ENCODE measurements around the gene UPF3A.
A peak's percentile ranks its signal among the peaks of the same experiment; 100 is the strongest.
"Not testable (repeated sequence)": the region's sequence is repeated elsewhere in the genome, so short reads cannot be mapped to it uniquely, and the experiment has no call there.

The UPF3A gene

DNA sequence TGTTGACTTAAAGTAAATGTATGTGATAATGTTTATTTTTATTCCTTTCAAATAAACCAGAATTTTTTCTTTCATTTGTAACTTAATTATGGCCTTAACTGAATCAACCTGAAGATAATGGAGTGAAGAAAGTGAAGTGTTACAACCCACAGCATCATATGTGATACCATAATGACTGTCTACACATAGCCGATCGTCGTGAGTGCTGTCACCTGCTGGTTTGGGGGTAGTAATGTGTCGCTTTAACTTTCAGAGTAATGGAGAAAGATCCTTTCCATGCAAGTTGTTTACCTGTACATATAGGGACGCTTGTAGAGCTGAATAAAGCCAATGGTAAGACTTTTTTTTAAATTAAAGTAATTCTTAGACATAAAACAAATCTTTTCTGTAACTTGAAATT lies 36.8 kb upstream of the UPF3A start:
- Histone ChIP-seq H3K9ac (ENCODE audit: low read depth in 1 of 2, low read length in 2 of 2) (no peak overlapping the region), H3K9me3 (ENCODE audit: control insufficient read depth in 2 of 2, low read length in 2 of 2) (no peaks in the 10 kb centered on the region), H3K27ac (ENCODE audit: low read depth in 2 of 2, low read length in 2 of 2) (no peak overlapping the region), H3K27me3 (ENCODE audit: control insufficient read depth in 2 of 2, insufficient read depth in 2 of 2, low read length in 2 of 2) (no peaks in the 10 kb centered on the region), H3K36me3 (ENCODE audit: control insufficient read depth in 2 of 2, insufficient read depth in 2 of 2, low read length in 2 of 2) (peaks cover 61 to 83% of the 10 kb centered on the region in 2 donors), H3K4me1 (ENCODE audit: control insufficient read depth in 2 of 2, insufficient read depth in 2 of 2, low read length in 2 of 2) (no peaks in the 10 kb centered on the region), H3K4me3 (ENCODE audit: low read length in 2 of 2) (no peak overlapping the region)

GRCh38 chr13:114248011-114248410 lies 33.4 kb upstream of the UPF3A start:
- H3K27me3 ChIP-seq (ENCODE audit: control insufficient read depth in 2 of 2, insufficient read depth in 2 of 2, low read length in 2 of 2), result no peaks in the 10 kb centered on the region

GRCh38 chr13:114249077-114249476 lies 32.3 kb upstream of the UPF3A start:
- Histone ChIP-seq H3K9me3 (ENCODE audit: control insufficient read depth in 2 of 2, low read length in 2 of 2) (no peaks in the 10 kb centered on the region), H3K27ac (ENCODE audit: low read depth in 2 of 2, low read length in 2 of 2) (peak overlapping the region in 1 of 2 donors; percentile 46), H3K36me3 (ENCODE audit: control insufficient read depth in 2 of 2, insufficient read depth in 2 of 2, low read length in 2 of 2) (peaks cover 53 to 76% of the 10 kb centered on the region in 2 donors)

More at GRCh38 chr13:114248011-114248410, 33.4 kb upstream of the UPF3A start:
- Histone ChIP-seq H3K4me3 (ENCODE audit: low read length in 2 of 2) (no peak overlapping the region), H3K4me1 (ENCODE audit: control insufficient read depth in 2 of 2, insufficient read depth in 2 of 2, low read length in 2 of 2) (no peaks in the 10 kb centered on the region), H3K27ac (ENCODE audit: low read depth in 2 of 2, low read length in 2 of 2) (no peak overlapping the region), H3K9me3 (ENCODE audit: control insufficient read depth in 2 of 2, low read length in 2 of 2) (no peaks in the 10 kb centered on the region), H3K36me3 (ENCODE audit: control insufficient read depth in 2 of 2, insufficient read depth in 2 of 2, low read length in 2 of 2) (peaks cover 56 to 83% of the 10 kb centered on the region in 2 donors), H3K9ac (ENCODE audit: low read depth in 1 of 2, low read length in 2 of 2) (no peak overlapping the region)

DNA sequence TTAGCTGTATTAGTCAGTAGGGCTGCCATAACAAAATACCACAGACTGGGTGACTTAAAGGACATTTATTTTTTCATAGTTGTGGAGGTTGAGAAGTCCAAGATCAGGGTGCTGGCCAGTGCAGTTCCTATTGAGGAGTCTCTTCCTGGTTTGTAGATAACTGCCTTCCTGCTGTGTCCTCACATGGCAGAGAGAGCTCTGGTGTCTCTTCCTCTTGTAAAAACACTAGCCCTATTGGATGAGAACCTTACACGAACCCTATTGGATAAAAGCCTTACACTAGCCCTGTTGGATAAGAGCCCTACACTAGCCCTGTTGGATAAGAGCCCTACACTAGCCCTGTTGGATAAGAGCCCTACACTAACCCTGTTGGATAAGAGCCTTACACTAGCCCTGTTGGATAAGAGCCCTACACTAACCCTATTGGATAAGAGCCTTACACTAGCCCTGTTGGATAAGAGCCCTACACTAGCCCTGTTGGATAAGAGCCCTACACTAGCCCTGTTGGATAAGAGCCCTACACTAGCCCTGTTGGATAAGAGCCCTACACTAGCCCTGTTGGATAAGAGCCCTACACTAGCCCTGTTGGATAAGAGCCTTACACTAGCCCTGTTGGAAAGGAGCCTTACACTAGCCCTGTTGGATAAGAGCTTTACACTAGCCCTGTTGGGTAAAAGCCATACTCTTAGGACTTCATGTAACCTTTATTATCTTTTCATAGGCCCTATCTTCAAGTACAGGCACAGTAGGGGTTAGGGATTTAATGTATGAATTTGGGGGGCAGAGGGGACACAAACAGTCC lies 29.6 kb upstream of the UPF3A start:
- not testable (repeated sequence) for H3K9ac ChIP-seq (ENCODE audit: low read depth in 1 of 2, low read length in 2 of 2); H3K27me3 ChIP-seq (ENCODE audit: control insufficient read depth in 2 of 2, insufficient read depth in 2 of 2, low read length in 2 of 2); H3K27ac ChIP-seq (ENCODE audit: low read depth in 2 of 2, low read length in 2 of 2); H3K4me1 ChIP-seq (ENCODE audit: control insufficient read depth in 2 of 2, insufficient read depth in 2 of 2, low read length in 2 of 2); H3K4me3 ChIP-seq (ENCODE audit: low read length in 2 of 2); H3K9me3 ChIP-seq (ENCODE audit: control insufficient read depth in 2 of 2, low read length in 2 of 2)
- H3K36me3 ChIP-seq (ENCODE audit: control insufficient read depth in 2 of 2, insufficient read depth in 2 of 2, low read length in 2 of 2), result peaks cover 44 to 72% of the 10 kb centered on the region in 2 donors

More at GRCh38 chr13:114249077-114249476, 32.3 kb upstream of the UPF3A start:
- H3K4me1 ChIP-seq (ENCODE audit: control insufficient read depth in 2 of 2, insufficient read depth in 2 of 2, low read length in 2 of 2), result no peaks in the 10 kb centered on the region
- H3K27me3 ChIP-seq (ENCODE audit: control insufficient read depth in 2 of 2, insufficient read depth in 2 of 2, low read length in 2 of 2), result no peaks in the 10 kb centered on the region
- H3K9ac ChIP-seq (ENCODE audit: low read depth in 1 of 2, low read length in 2 of 2), result no peak overlapping the region
- H3K4me3 ChIP-seq (ENCODE audit: low read length in 2 of 2), result no peak overlapping the region

DNA sequence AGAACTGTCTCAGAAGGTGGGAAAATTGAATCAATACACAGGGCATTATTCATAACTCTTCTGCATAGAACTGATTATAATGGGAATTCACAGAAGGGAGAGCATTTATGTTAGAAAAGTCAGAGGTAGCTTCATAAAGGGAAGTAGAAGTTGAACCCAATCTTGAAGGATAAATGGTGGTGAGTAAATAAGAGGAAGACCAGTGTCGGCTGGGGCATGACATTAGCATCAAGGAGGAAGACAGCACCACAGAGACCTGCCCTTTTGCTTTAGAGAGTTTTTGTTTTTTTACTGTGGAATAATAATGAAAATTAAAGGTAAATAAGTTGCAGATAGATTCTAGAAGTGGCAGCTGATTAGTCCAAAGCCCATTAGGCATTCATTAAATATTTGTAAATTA lies 24.9 kb upstream of the UPF3A start:
- no peak overlapping the region for H3K27ac ChIP-seq (ENCODE audit: low read depth in 2 of 2, low read length in 2 of 2)
- H3K9ac ChIP-seq (ENCODE audit: low read depth in 1 of 2, low read length in 2 of 2), result no peak overlapping the region
- no peaks in the 10 kb centered on the region for H3K9me3 ChIP-seq (ENCODE audit: control insufficient read depth in 2 of 2, low read length in 2 of 2)
- peaks cover 3 to 26% of the 10 kb centered on the region in 2 donors for H3K4me1 ChIP-seq (ENCODE audit: control insufficient read depth in 2 of 2, insufficient read depth in 2 of 2, low read length in 2 of 2)
- H3K36me3 ChIP-seq (ENCODE audit: control insufficient read depth in 2 of 2, insufficient read depth in 2 of 2, low read length in 2 of 2), result peaks cover 49 to 69% of the 10 kb centered on the region in 2 donors
- H3K4me3 ChIP-seq (ENCODE audit: low read length in 2 of 2), result no peak overlapping the region
- no peaks in the 10 kb centered on the region for H3K27me3 ChIP-seq (ENCODE audit: control insufficient read depth in 2 of 2, insufficient read depth in 2 of 2, low read length in 2 of 2)

GRCh38 chr13:114257014-114257413 lies 24.4 kb upstream of the UPF3A start:
- no peaks in the 10 kb centered on the region for H3K27me3 ChIP-seq (ENCODE audit: control insufficient read depth in 2 of 2, insufficient read depth in 2 of 2, low read length in 2 of 2)
- H3K36me3 ChIP-seq (ENCODE audit: control insufficient read depth in 2 of 2, insufficient read depth in 2 of 2, low read length in 2 of 2), result peaks cover 45 to 67% of the 10 kb centered on the region in 2 donors
- no peaks in the 10 kb centered on the region for H3K9me3 ChIP-seq (ENCODE audit: control insufficient read depth in 2 of 2, low read length in 2 of 2)
- H3K9ac ChIP-seq (ENCODE audit: low read depth in 1 of 2, low read length in 2 of 2), result no peak overlapping the region
- no peak overlapping the region for H3K27ac ChIP-seq (ENCODE audit: low read depth in 2 of 2, low read length in 2 of 2)
- H3K4me1 ChIP-seq (ENCODE audit: control insufficient read depth in 2 of 2, insufficient read depth in 2 of 2, low read length in 2 of 2), result peaks cover 4 to 30% of the 10 kb centered on the region in 2 donors
- no peak overlapping the region for H3K4me3 ChIP-seq (ENCODE audit: low read length in 2 of 2)

- Histone ChIP-seq H3K27ac (ENCODE audit: low read depth in 2 of 2, low read length in 2 of 2) (no peak overlapping the region), H3K4me1 (ENCODE audit: control insufficient read depth in 2 of 2, insufficient read depth in 2 of 2, low read length in 2 of 2) (peaks cover 4 to 30% of the 10 kb centered on the region in 2 donors), H3K36me3 (ENCODE audit: control insufficient read depth in 2 of 2, insufficient read depth in 2 of 2, low read length in 2 of 2) (peaks cover 52 to 72% of the 10 kb centered on the region in 2 donors), H3K4me3 (ENCODE audit: low read length in 2 of 2) (no peak overlapping the region), H3K27me3 (ENCODE audit: control insufficient read depth in 2 of 2, insufficient read depth in 2 of 2, low read length in 2 of 2) (no peaks in the 10 kb centered on the region), H3K9ac (ENCODE audit: low read depth in 1 of 2, low read length in 2 of 2) (no peak overlapping the region), H3K9me3 (ENCODE audit: control insufficient read depth in 2 of 2, low read length in 2 of 2) (no peaks in the 10 kb centered on the region)
These were observed 22.8 kb upstream of the UPF3A start for GRCh38 chr13:114258589-114258988.

GRCh38 chr13:114259374-114259773 lies 22.0 kb upstream of the UPF3A start:
- Histone ChIP-seq H3K9me3 (ENCODE audit: control insufficient read depth in 2 of 2, low read length in 2 of 2) (no peaks in the 10 kb centered on the region), H3K4me3 (ENCODE audit: low read length in 2 of 2) (no peak overlapping the region), H3K9ac (ENCODE audit: low read depth in 1 of 2, low read length in 2 of 2) (no peak overlapping the region), H3K4me1 (ENCODE audit: control insufficient read depth in 2 of 2, insufficient read depth in 2 of 2, low read length in 2 of 2) (peaks cover 4 to 30% of the 10 kb centered on the region in 2 donors), H3K27me3 (ENCODE audit: control insufficient read depth in 2 of 2, insufficient read depth in 2 of 2, low read length in 2 of 2) (no peaks in the 10 kb centered on the region), H3K27ac (ENCODE audit: low read depth in 2 of 2, low read length in 2 of 2) (peak overlapping the region in 1 of 2 donors; percentile 8), H3K36me3 (ENCODE audit: control insufficient read depth in 2 of 2, insufficient read depth in 2 of 2, low read length in 2 of 2) (peaks cover 53 to 70% of the 10 kb centered on the region in 2 donors)

DNA sequence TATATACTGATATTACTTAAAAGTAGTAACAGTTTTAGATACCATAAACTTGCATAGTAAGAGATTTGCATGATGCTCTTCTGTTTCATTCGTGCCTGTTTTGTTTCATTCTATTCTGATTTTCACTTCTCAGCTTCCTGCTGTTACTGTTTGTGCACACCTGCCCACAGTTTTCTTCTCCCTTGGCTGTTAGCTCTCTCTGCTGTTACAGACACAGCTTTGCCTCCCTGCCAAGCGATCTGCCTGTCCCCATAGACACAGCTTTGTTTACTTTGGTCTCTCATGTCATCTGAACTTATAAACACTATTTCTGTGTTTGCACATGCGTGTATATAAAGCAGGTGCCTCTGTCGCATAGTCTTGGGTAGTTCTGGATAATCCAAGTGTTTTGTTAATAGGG lies 21.4 kb upstream of the UPF3A start:
- no peaks in the 10 kb centered on the region for H3K9me3 ChIP-seq (ENCODE audit: control insufficient read depth in 2 of 2, low read length in 2 of 2)
- H3K4me3 ChIP-seq (ENCODE audit: low read length in 2 of 2), result no peak overlapping the region
- H3K9ac ChIP-seq (ENCODE audit: low read depth in 1 of 2, low read length in 2 of 2), result no peak overlapping the region
- H3K27ac ChIP-seq (ENCODE audit: low read depth in 2 of 2, low read length in 2 of 2), result peak overlapping the region; percentile 8 to 13
- peaks cover 4 to 30% of the 10 kb centered on the region in 2 donors for H3K4me1 ChIP-seq (ENCODE audit: control insufficient read depth in 2 of 2, insufficient read depth in 2 of 2, low read length in 2 of 2)
- H3K36me3 ChIP-seq (ENCODE audit: control insufficient read depth in 2 of 2, insufficient read depth in 2 of 2, low read length in 2 of 2), result peaks cover 51 to 68% of the 10 kb centered on the region in 2 donors
- no peaks in the 10 kb centered on the region for H3K27me3 ChIP-seq (ENCODE audit: control insufficient read depth in 2 of 2, insufficient read depth in 2 of 2, low read length in 2 of 2)

DNA sequence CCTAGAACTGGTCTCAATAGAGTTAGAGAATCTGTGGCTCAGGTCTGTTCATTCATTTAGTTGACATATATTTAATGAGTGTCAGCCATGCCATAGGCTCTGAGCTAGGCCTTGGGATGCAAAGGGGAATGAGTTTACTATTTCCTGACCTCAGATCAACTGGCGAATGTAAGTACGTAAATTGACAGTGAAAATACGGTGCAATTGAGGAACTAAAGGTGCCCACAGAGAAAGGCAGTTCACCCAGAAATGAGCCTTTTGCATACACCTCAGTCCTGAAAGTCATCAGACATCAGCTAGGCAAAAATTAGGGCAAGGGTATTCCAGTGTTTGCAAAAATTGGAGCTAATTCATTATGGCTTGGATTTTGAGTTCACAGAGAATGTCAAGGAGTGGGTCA lies 20.6 kb upstream of the UPF3A start:
- Histone ChIP-seq H3K9me3 (ENCODE audit: control insufficient read depth in 2 of 2, low read length in 2 of 2) (no peaks in the 10 kb centered on the region), H3K9ac (ENCODE audit: low read depth in 1 of 2, low read length in 2 of 2) (no peak overlapping the region), H3K36me3 (ENCODE audit: control insufficient read depth in 2 of 2, insufficient read depth in 2 of 2, low read length in 2 of 2) (peaks cover 52 to 68% of the 10 kb centered on the region in 2 donors), H3K27me3 (ENCODE audit: control insufficient read depth in 2 of 2, insufficient read depth in 2 of 2, low read length in 2 of 2) (no peaks in the 10 kb centered on the region), H3K4me1 (ENCODE audit: control insufficient read depth in 2 of 2, insufficient read depth in 2 of 2, low read length in 2 of 2) (peaks cover 4 to 30% of the 10 kb centered on the region in 2 donors), H3K4me3 (ENCODE audit: low read length in 2 of 2) (no peak overlapping the region), H3K27ac (ENCODE audit: low read depth in 2 of 2, low read length in 2 of 2) (peak overlapping the region in 1 of 2 donors; percentile 25)
